A673 (cell line): ENCODE data around the gene SRSF4.

Experiments
- CTCF ChIP-seq: fragments of 300-800, 200-600 bp; sonication (generic); conservative IDR thresholded peaks from 2 replicates; pipeline ENCODE4 v1.5.1; 2017; ENCODE audit warnings: low read depth, mild to moderate bottlenecking, antibody characterized with exemption, low read length, moderate library complexity, mixed read lengths
- EZH2 ChIP-seq: fragments of 200-600 bp; sonication (generic); IDR thresholded peaks from 2 replicates; pipeline ENCODE4 v1.6.1; 2017; ENCODE audit warnings: borderline replicate concordance, low read depth, mild to moderate bottlenecking, mixed read lengths, antibody characterized with exemption, low read length; ENCODE audit not compliant: poor library complexity, severe bottlenecking

DNA sequence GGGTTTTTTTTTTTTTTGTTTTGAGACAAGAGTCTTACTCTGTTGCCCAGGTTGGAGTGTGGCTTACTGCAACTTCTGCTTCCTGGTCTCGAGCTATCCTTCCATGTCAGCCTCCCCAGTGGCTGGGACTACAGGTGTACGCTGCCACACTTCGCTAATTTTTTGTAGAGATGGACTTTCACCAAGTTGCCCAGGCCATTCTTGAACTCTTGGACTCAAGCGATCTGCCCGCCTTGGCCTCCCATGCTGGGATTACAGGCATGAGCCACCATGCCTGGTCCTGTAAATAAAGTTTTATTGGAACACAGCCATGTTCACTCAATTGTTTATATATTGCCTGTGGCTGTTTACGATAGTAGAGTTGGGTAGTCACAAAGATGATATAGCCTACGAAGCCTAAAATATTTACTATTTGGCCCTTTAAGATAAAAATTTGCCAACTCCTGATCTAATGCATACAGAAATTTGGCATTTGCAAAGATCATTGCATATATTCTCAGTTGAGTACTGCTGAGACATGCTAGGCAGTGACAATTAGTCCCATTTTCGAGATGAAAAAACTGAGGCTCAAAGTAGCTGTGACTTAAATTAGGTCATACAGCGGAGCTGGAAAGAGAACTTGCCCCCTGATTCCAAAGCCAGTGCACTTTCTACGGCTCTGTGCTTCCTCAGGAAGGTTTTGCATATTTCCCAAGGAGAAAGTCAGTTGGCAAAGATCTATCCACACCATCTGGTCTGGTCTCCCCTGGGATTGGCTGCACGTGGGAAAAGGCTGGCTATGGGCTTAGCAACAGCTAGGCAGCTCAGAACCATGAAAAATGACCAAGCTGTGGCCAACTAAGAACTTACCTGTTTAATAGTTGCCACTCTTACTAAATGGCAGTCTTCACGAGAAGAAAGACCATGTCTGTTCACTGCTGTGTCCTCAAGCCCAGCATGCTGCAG, 29.7 kb upstream of the SRSF4 start:
- TF ChIP-seq EZH2 (no peak), CTCF (no peak)
